GM12873 (cell line): ENCODE data around the gene COG7.

Experiments used
- TF ChIP-seq, protein P1 (sequence below): IDR thresholded peaks from 2 replicates; pipeline ENCODE4 v1.5.1; 2012; ENCODE audit warnings: low read depth, mild to moderate bottlenecking, moderate library complexity, low read length, control low read depth; ENCODE audit not compliant: insufficient read depth; ENCODE audit errors: missing control alignments

Gene COG7

DNA sequence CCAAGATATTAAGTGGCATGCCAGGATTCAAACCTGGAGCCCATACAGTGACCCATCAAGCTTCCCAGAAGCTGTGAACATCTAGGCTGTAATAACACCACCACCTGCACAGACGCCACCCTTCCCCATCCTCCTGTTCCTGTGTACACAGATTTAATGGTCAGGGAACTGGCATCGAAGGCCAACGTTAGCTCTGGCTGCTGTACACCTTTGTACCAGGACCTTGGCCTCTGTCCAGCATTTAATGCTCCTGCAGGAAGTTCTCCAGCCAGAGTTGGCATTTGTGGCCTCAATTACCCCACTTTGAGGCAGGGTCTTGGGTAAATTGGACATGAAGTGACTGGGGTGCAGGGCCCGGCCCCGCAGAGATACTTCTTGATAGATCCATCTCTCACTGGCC is 101.6 kb downstream of the COG7 start:
- TF ChIP-seq, protein P1, sequence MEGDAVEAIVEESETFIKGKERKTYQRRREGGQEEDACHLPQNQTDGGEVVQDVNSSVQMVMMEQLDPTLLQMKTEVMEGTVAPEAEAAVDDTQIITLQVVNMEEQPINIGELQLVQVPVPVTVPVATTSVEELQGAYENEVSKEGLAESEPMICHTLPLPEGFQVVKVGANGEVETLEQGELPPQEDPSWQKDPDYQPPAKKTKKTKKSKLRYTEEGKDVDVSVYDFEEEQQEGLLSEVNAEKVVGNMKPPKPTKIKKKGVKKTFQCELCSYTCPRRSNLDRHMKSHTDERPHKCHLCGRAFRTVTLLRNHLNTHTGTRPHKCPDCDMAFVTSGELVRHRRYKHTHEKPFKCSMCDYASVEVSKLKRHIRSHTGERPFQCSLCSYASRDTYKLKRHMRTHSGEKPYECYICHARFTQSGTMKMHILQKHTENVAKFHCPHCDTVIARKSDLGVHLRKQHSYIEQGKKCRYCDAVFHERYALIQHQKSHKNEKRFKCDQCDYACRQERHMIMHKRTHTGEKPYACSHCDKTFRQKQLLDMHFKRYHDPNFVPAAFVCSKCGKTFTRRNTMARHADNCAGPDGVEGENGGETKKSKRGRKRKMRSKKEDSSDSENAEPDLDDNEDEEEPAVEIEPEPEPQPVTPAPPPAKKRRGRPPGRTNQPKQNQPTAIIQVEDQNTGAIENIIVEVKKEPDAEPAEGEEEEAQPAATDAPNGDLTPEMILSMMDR, result no peak

DNA sequence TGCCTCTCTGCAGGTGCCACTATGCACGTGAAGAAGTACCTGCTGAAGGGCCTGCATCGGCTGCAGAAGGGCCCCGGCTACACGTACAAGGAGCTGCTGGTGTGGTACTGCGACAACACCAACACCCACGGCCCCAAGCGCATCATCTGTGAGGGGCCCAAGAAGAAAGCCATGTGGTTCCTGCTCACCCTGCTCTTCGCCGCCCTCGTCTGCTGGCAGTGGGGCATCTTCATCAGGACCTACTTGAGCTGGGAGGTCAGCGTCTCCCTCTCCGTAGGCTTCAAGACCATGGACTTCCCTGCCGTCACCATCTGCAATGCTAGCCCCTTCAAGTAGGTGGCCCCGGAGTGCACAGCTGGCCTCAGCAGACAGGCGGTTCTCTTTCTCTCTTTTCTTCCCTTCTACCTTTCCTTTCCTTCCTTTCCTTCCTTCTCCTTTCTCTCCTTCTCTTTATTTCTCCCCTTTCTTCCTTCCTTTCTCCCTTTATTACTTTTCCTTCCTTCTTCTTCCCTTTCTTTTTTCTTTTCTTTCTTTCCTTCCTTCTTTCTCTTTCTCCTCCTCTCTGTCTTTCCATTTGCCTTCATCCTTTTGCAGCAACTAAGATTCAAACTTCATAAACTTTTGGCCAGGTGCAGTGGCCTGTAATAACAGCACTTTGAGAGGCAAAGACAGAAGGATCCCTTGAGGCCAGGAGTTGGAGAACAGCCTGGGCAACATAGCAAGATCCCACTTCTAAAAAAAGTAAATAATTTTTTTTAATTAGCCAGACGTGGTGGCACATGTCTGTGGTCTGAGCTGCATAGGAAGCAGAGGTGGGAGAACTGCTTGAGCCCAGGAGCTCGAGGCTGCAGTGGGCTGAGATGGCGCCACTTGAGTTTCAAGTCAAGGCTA is 104.2 kb downstream of the COG7 start:
- TF ChIP-seq, protein P1, result peak; percentile 38

DNA sequence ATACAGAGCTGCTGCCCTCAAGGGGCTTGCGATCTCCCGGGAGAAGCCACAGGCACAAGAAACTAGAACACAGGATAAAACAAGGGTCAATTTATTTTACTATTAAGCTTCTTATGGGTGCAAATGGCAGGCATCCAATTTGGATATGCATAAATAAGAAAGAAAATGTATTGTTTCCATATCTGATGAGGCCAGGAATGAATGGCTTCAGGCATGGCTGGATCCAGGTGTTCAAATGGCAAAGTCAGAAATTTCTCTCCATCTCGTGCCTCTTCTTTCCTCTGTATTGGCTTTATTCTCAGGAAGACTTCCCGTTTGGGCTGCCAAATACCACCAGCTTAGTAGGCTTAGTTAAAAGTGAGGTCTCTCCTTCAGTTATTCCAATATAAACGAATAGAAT is 107.8 kb downstream of the COG7 start:
- TF ChIP-seq, protein P1, result no peak

DNA sequence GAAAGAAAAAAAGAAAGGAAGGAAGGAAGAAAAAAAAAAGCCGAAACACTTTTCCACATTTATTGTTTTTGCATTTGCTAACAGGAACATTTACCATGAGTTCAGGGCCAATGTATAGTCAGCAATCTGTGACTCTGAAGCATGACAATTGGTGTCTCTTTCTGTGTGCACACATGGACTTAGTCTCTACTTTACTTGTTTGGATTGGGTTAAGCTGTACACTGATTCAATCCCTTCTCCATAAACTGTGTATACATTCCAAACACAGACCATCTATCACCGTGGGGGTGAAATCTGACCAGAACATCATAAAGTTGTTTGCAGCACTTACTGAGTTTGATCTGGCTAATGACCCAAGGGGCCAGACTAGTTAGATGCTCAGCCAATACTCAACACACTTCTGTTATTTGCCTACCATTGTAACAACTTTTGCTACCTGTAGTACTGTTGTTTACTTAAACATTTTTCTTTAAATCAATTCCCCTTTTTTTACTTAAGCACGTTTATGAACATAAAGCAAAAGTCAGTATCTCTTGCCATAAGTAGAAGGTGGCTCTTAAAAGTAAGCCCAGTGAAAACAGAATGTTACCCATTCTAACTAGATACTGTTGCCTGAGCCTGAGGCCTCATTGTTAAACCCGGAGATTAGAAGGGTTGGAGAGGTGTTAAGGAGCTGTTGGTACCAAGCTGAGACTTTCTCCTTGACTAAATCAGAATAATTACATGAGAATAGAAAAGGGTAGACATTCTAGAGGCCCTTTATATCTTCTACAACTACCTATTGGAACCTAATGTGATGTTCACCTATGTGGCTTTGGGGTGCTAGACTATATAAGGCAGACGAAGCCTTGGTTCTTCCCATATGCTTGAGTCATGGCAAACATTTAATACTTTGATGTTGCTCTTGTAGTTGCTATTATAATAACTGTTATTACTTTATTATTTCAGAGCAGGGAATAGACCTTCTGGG is 109.1 kb downstream of the COG7 start:
- TF ChIP-seq, protein P1, result no peak

DNA sequence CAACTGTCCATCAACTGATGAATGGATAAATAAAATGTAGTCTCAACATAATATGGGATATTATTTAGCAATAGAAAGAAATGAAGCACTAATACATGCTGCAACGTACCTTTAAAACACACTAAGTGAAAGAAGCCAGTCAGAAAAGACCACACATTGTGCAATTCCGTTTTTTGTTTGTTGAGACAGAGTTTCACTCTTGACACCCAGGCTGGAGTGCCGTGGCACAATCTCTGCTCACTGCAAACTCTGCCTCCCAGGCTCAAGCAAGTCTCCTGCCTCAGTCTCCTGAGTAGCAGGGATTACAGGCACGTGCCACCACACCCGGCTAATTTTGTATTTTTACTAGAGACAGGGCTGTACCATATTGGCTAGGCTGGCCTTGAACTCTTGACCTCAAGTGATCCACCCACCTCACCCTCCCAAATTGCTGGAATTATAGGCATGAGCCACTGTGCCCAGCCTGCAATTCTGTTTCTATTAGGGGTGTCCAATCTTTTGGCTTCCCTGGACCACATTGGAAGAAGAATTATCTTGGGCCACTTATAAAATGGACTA is 110.8 kb downstream of the COG7 start:
- TF ChIP-seq, protein P1, result no peak

DNA sequence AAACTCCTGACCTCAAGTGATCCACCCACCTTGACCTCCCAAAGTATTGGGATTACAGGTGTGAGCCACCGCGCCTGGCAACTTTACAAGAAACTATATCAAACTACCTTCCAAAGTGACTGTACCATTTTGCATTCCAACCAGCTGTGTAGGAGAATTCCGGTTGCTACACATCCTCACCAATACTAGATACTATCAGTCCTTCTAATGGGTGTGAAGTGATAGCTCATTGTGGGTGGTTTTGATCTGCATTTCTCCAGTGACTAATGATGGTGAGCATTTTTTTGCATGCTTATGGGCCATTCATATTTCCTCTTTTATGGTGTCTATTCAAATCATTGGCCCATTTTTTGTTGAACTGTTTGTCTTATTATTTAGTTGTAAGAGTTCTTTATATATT is 113.2 kb downstream of the COG7 start:
- TF ChIP-seq, protein P1, result no peak
